ENCODE results near the gene PHC3.

Gene PHC3

GRCh38 chr3:170058127-170058526, 123.4 kb downstream of the PHC3 start:
- TF ChIP-seq CTCF (IDR thresholded peaks at IDR 0.05; ENCODE audit: low read depth, low read length): no peak
- no peak for DNase-seq (ENCODE audit: low read depth in 2 of 2)
- no peak overlapping the region for H3K4me3 ChIP-seq (replicated peaks in 1 of 2; ENCODE audit: low read depth in 2 of 2, low read length in 2 of 2)

- H3K4me3 ChIP-seq (replicated peaks in 1 of 2; ENCODE audit: low read depth in 2 of 2, low read length in 2 of 2): no peak overlapping the region
- no peak for DNase-seq (ENCODE audit: low read depth in 2 of 2)
- no peak for TF ChIP-seq CTCF (IDR thresholded peaks at IDR 0.05; ENCODE audit: low read depth, low read length)
Measured at GRCh38 chr3:170057550-170057949, 124.0 kb downstream of the PHC3 start.

- no peak overlapping the region for H3K4me3 ChIP-seq (replicated peaks in 1 of 2; ENCODE audit: low read depth in 2 of 2, low read length in 2 of 2)
- no peak for DNase-seq (ENCODE audit: low read depth in 2 of 2)
- no peak for TF ChIP-seq CTCF (IDR thresholded peaks at IDR 0.05; ENCODE audit: low read depth, low read length)
Measured at GRCh38 chr3:170056710-170057454, 124.7 kb downstream of the PHC3 start.

GRCh38 chr3:170055209-170055608, 126.3 kb downstream of the PHC3 start:
- H3K4me3 ChIP-seq (replicated peaks in 1 of 2; ENCODE audit: low read depth in 2 of 2, low read length in 2 of 2): no peak overlapping the region
- TF ChIP-seq CTCF (IDR thresholded peaks at IDR 0.05; ENCODE audit: low read depth, low read length): no peak
- DNase-seq (ENCODE audit: low read depth in 2 of 2): peak in 1 of 2 donors; percentile 44

- DNase-seq (ENCODE audit: low read depth in 2 of 2): peak in 1 of 2 donors; percentile 30
- H3K4me3 ChIP-seq (replicated peaks in 1 of 2; ENCODE audit: low read depth in 2 of 2, low read length in 2 of 2): no peak overlapping the region
- TF ChIP-seq CTCF (IDR thresholded peaks at IDR 0.05; ENCODE audit: low read depth, low read length): peak; percentile 22
Measured at GRCh38 chr3:170054204-170054603, 127.3 kb downstream of the PHC3 start.

- no peak overlapping the region for H3K4me3 ChIP-seq (replicated peaks in 1 of 2; ENCODE audit: low read depth in 2 of 2, low read length in 2 of 2)
- DNase-seq (ENCODE audit: low read depth in 2 of 2): no peak
- no peak for TF ChIP-seq CTCF (IDR thresholded peaks at IDR 0.05; ENCODE audit: low read depth, low read length)
Measured at GRCh38 chr3:170052398-170052797, 129.1 kb downstream of the PHC3 start.

- no peak for TF ChIP-seq CTCF (IDR thresholded peaks at IDR 0.05; ENCODE audit: low read depth, low read length)
- no peak for DNase-seq (ENCODE audit: low read depth in 2 of 2)
- no peak overlapping the region for H3K4me3 ChIP-seq (replicated peaks in 1 of 2; ENCODE audit: low read depth in 2 of 2, low read length in 2 of 2)
Measured at GRCh38 chr3:170050753-170051152, 130.8 kb downstream of the PHC3 start.

Data from cardiac fibroblast (primary cell).